Measurements from ENCODE around the gene TDP1.
A peak's percentile ranks its signal among the peaks of the same experiment; 100 is the strongest.

TDP1 gene

GRCh38 chr14:90061685-90062126 lies 106.0 kb downstream of the TDP1 start, which contains the start of gene KCNK13:
Gene KCNK13, plus strand, starts transcription at chr14:90061994. Its CDS starts 212 bp downstream, at chr14:90062206.
- H3K36me3 ChIP-seq (ENCODE audit: low read depth): no peaks in the 10 kb centered on the region
- peaks cover 85% of the 10 kb centered on the region for H3K27me3 ChIP-seq (ENCODE audit: insufficient read depth, poor library complexity, severe bottlenecking)
- H3K4me3 ChIP-seq (ENCODE audit: severe bottlenecking): peak within 1 kb of the TSS; percentile 21
- TF ChIP-seq CTCF (IDR thresholded peaks at IDR 0.05; ENCODE audit: poor library complexity, severe bottlenecking): no peak
- no peaks in the 10 kb centered on the region for H3K4me1 ChIP-seq (ENCODE audit: insufficient read depth, poor library complexity, severe bottlenecking)
- H3K27ac ChIP-seq (ENCODE audit: poor library complexity, severe bottlenecking): no peak within 1 kb of the TSS
- ATAC-seq (ENCODE audit: low read depth): peak; percentile 26; the same call in 2 of the 3 replicates
- H3K9me3 ChIP-seq (ENCODE audit: severe bottlenecking): no peaks in the 10 kb centered on the region
- no peak for DNase-seq (ENCODE audit: low spot score)

GRCh38 chr14:90062127-90062794 lies 106.5 kb downstream of the TDP1 start:
- H3K27ac ChIP-seq (ENCODE audit: poor library complexity, severe bottlenecking): no peak overlapping the region
- TF ChIP-seq CTCF (IDR thresholded peaks at IDR 0.05; ENCODE audit: poor library complexity, severe bottlenecking): no peak
- peaks cover 82% of the 10 kb centered on the region for H3K27me3 ChIP-seq (ENCODE audit: insufficient read depth, poor library complexity, severe bottlenecking)
- H3K4me1 ChIP-seq (ENCODE audit: insufficient read depth, poor library complexity, severe bottlenecking): no peaks in the 10 kb centered on the region
- H3K36me3 ChIP-seq (ENCODE audit: low read depth): no peaks in the 10 kb centered on the region
- H3K9me3 ChIP-seq (ENCODE audit: severe bottlenecking): no peaks in the 10 kb centered on the region
- DNase-seq (ENCODE audit: low spot score) (peak; percentile 59), ATAC-seq (ENCODE audit: low read depth) (peak; percentile 62)
- peak overlapping the region; percentile 10 for H3K4me3 ChIP-seq (ENCODE audit: severe bottlenecking)

GRCh38 chr14:90062822-90063539 lies 107.3 kb downstream of the TDP1 start:
- Histone ChIP-seq H3K4me3 (ENCODE audit: severe bottlenecking) (no peak overlapping the region), H3K27me3 (ENCODE audit: insufficient read depth, poor library complexity, severe bottlenecking) (peaks cover 79% of the 10 kb centered on the region), H3K4me1 (ENCODE audit: insufficient read depth, poor library complexity, severe bottlenecking) (no peaks in the 10 kb centered on the region), H3K36me3 (ENCODE audit: low read depth) (no peaks in the 10 kb centered on the region), H3K9me3 (ENCODE audit: severe bottlenecking) (no peaks in the 10 kb centered on the region), H3K27ac (ENCODE audit: poor library complexity, severe bottlenecking) (no peak overlapping the region)
- DNase-seq (ENCODE audit: low spot score): no peak
- no peak for ATAC-seq (ENCODE audit: low read depth)
- TF ChIP-seq CTCF (IDR thresholded peaks at IDR 0.05; ENCODE audit: poor library complexity, severe bottlenecking): no peak

GRCh38 chr14:90072350-90072749 lies 116.6 kb downstream of the TDP1 start:
- no peak for DNase-seq (ENCODE audit: low spot score)
- Histone ChIP-seq H3K4me3 (ENCODE audit: severe bottlenecking) (no peak overlapping the region), H3K36me3 (ENCODE audit: low read depth) (no peaks in the 10 kb centered on the region), H3K9me3 (ENCODE audit: severe bottlenecking) (no peaks in the 10 kb centered on the region), H3K4me1 (ENCODE audit: insufficient read depth, poor library complexity, severe bottlenecking) (no peaks in the 10 kb centered on the region), H3K27me3 (ENCODE audit: insufficient read depth, poor library complexity, severe bottlenecking) (peaks cover 23% of the 10 kb centered on the region), H3K27ac (ENCODE audit: poor library complexity, severe bottlenecking) (no peak overlapping the region)
- no peak for ATAC-seq (ENCODE audit: low read depth)
- TF ChIP-seq CTCF (IDR thresholded peaks at IDR 0.05; ENCODE audit: poor library complexity, severe bottlenecking): no peak
